Measurements from ENCODE around the gene NXN.

DNA sequence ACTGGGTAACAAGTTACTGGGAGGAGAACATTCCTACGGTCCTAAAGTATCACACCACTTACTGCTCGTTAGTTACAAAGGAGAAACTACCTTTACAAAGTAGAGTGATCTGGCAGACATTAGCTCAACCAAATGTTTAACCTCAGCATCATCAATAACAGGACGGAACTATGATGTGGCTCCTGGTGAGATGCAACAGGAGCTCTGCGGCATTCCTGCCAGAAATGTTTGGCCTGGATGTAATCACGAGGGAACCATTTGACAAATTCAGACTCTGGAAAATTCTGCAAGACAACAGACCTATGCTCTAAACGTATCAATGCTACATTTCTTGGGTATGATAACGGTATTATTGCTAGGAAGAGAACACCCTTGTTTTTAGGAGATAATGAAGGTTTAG, 117.0 kb downstream of the NXN start:
- TF ChIP-seq ELF1 (IDR thresholded peaks at IDR 0.05): no peak
- TF ChIP-seq, protein P1, sequence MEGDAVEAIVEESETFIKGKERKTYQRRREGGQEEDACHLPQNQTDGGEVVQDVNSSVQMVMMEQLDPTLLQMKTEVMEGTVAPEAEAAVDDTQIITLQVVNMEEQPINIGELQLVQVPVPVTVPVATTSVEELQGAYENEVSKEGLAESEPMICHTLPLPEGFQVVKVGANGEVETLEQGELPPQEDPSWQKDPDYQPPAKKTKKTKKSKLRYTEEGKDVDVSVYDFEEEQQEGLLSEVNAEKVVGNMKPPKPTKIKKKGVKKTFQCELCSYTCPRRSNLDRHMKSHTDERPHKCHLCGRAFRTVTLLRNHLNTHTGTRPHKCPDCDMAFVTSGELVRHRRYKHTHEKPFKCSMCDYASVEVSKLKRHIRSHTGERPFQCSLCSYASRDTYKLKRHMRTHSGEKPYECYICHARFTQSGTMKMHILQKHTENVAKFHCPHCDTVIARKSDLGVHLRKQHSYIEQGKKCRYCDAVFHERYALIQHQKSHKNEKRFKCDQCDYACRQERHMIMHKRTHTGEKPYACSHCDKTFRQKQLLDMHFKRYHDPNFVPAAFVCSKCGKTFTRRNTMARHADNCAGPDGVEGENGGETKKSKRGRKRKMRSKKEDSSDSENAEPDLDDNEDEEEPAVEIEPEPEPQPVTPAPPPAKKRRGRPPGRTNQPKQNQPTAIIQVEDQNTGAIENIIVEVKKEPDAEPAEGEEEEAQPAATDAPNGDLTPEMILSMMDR (IDR thresholded peaks at IDR 0.05): no peak
- TF ChIP-seq EP300 (IDR thresholded peaks at IDR 0.05; ENCODE audit: borderline replicate concordance in 1 of 2, low read depth in 1 of 2, low read length in 1 of 2): no peak
- TF ChIP-seq, protein P2, sequence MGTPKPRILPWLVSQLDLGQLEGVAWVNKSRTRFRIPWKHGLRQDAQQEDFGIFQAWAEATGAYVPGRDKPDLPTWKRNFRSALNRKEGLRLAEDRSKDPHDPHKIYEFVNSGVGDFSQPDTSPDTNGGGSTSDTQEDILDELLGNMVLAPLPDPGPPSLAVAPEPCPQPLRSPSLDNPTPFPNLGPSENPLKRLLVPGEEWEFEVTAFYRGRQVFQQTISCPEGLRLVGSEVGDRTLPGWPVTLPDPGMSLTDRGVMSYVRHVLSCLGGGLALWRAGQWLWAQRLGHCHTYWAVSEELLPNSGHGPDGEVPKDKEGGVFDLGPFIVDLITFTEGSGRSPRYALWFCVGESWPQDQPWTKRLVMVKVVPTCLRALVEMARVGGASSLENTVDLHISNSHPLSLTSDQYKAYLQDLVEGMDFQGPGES (IDR thresholded peaks at IDR 0.05; ENCODE audit: low read depth, low read length): no peak
- no peak for TF ChIP-seq YY1 (IDR thresholded peaks at IDR 0.05; ENCODE audit: low read depth)
- TF ChIP-seq POLR2AphosphoS5 (IDR thresholded peaks at IDR 0.05; ENCODE audit: low read depth, low read length): no peak
- no peak for TF ChIP-seq GATA2 (CRISPR knock-in tag; IDR thresholded peaks at IDR 0.05)
- TF ChIP-seq FOSL2 (IDR thresholded peaks at IDR 0.05; ENCODE audit: borderline replicate concordance, low read depth): no peak
- TF ChIP-seq SMC3 (IDR thresholded peaks at IDR 0.05; ENCODE audit: low read depth, low read length): no peak
- TF ChIP-seq EZH2phosphoT487 (IDR thresholded peaks at IDR 0.05; ENCODE audit: borderline replicate concordance, low read depth): no peak
- TF ChIP-seq, protein P3, sequence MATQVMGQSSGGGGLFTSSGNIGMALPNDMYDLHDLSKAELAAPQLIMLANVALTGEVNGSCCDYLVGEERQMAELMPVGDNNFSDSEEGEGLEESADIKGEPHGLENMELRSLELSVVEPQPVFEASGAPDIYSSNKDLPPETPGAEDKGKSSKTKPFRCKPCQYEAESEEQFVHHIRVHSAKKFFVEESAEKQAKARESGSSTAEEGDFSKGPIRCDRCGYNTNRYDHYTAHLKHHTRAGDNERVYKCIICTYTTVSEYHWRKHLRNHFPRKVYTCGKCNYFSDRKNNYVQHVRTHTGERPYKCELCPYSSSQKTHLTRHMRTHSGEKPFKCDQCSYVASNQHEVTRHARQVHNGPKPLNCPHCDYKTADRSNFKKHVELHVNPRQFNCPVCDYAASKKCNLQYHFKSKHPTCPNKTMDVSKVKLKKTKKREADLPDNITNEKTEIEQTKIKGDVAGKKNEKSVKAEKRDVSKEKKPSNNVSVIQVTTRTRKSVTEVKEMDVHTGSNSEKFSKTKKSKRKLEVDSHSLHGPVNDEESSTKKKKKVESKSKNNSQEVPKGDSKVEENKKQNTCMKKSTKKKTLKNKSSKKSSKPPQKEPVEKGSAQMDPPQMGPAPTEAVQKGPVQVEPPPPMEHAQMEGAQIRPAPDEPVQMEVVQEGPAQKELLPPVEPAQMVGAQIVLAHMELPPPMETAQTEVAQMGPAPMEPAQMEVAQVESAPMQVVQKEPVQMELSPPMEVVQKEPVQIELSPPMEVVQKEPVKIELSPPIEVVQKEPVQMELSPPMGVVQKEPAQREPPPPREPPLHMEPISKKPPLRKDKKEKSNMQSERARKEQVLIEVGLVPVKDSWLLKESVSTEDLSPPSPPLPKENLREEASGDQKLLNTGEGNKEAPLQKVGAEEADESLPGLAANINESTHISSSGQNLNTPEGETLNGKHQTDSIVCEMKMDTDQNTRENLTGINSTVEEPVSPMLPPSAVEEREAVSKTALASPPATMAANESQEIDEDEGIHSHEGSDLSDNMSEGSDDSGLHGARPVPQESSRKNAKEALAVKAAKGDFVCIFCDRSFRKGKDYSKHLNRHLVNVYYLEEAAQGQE (IDR thresholded peaks at IDR 0.05; ENCODE audit: low read depth, low read length): no peak
